Hepatocyte (in vitro differentiated cells): ENCODE results near the gene DEFB113. TPM values are rescaled to one million over a fixed set of nuclear protein-coding genes. Genes with fewer than 3 reads are reported as not detected.

Experiments
- DNase-seq: peaks from one replicate; pipeline ENCODE4 v3.0.0-alpha.2; 2016; ENCODE audit warnings: low spot score
- H2AFZ ChIP-seq: fragments of 200-600 bp; sonication (generic); 2 replicates; pipeline ENCODE4 v1.6.0; 2016; ENCODE audit warnings: antibody characterized with exemption, mild to moderate bottlenecking
- H3K27ac ChIP-seq: fragments of 200-600 bp; sonication (generic); 2 replicates; pipeline ENCODE4 v1.5.1; 2016; ENCODE audit warnings: mild to moderate bottlenecking
- H3K27me3 ChIP-seq: fragments of 200-600 bp; sonication (generic); 2 replicates; pipeline ENCODE4 v1.6.1; 2016
- H3K36me3 ChIP-seq: fragments of 200-600 bp; sonication (generic); replicated peaks from 2 replicates; pipeline ENCODE4 v1.5.1; 2016; ENCODE audit warnings: low read depth; ENCODE audit not compliant: insufficient read depth
- H3K4me1 ChIP-seq: fragments of 200-600 bp; sonication (generic); 2 replicates; pipeline ENCODE4 v1.5.1; 2016; ENCODE audit warnings: mild to moderate bottlenecking, moderate library complexity; ENCODE audit not compliant: insufficient read depth
- H3K4me2 ChIP-seq: fragments of 200-600 bp; sonication (generic); 2 replicates; pipeline ENCODE4 v1.6.0; 2016
- H3K4me3 ChIP-seq: fragments of 200-600 bp; sonication (generic); 2 replicates; pipeline ENCODE4 v1.5.1; 2016; ENCODE audit warnings: mild to moderate bottlenecking
- H3K79me2 ChIP-seq: fragments of 200-600 bp; sonication (generic); 2 replicates; pipeline ENCODE4 v1.6.0; 2017; ENCODE audit warnings: mild to moderate bottlenecking
- H3K9me2 ChIP-seq: fragments of 200-600 bp; sonication (generic); replicated peaks from 2 replicates; pipeline ENCODE4 v1.6.0; 2017; ENCODE audit warnings: mild to moderate bottlenecking; ENCODE audit not compliant: insufficient read depth
- H3K9me3 ChIP-seq: fragments of 200-600 bp; sonication (generic); 2 replicates; pipeline ENCODE4 v1.5.1; 2016; ENCODE audit warnings: low read depth, mild to moderate bottlenecking
- H4K20me1 ChIP-seq: fragments of 200-600 bp; sonication (generic); 2 replicates; pipeline ENCODE4 v1.6.0; 2016; ENCODE audit warnings: mild to moderate bottlenecking; ENCODE audit not compliant: insufficient read depth, poor library complexity, severe bottlenecking
- CTCF ChIP-seq: fragments of 200-600 bp; sonication (generic); IDR thresholded peaks from 2 replicates; pipeline ENCODE4 v1.5.1; 2016; ENCODE audit warnings: antibody characterized with exemption, mild to moderate bottlenecking; ENCODE audit not compliant: poor library complexity
- EZH2 ChIP-seq: fragments of 200-600 bp; sonication (generic); IDR thresholded peaks from 2 replicates; pipeline ENCODE4 v1.6.1; 2016; ENCODE audit warnings: antibody characterized with exemption, mild to moderate bottlenecking, borderline replicate concordance
- EZH2phosphoT487 ChIP-seq: fragments of 200-600 bp; sonication (generic); IDR thresholded peaks from one replicate; pipeline ENCODE4 v1.6.1; 2018; ENCODE audit warnings: antibody characterized with exemption, mild to moderate bottlenecking, low read depth, moderate library complexity; ENCODE audit not compliant: unreplicated experiment, severe bottlenecking
- WGBS: methylation state at CpG from one replicate; pipeline ENCODE4 v1.1.6; 2016; ENCODE audit warnings: low lambda C conversion rate; ENCODE audit errors: missing lambda C conversion rate; 5-methylcytosine and 5-hydroxymethylcytosine counted together
- polyA plus RNA-seq: library from polyadenylated mRNA; unstranded; fragments of >200 nt; fragmentation: Nextera tagmentation; extraction: Ambion mirVana; gene quantifications from 2 replicates; pipeline ENCODE4 v1.2.1, GENCODE V29; 2016
- total RNA-seq: library from RNA; depleted of rRNA; stranded (reverse); fragments of >200 nt; gene quantifications from 2 replicates; pipeline ENCODE4 v1.2.3, GENCODE V29; 2014

DEFB113 gene, protein sequence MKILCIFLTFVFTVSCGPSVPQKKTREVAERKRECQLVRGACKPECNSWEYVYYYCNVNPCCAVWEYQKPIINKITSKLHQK
- total RNA-seq (not detected in 2 replicates), polyA plus RNA-seq (not detected in 2 replicates)

DNA sequence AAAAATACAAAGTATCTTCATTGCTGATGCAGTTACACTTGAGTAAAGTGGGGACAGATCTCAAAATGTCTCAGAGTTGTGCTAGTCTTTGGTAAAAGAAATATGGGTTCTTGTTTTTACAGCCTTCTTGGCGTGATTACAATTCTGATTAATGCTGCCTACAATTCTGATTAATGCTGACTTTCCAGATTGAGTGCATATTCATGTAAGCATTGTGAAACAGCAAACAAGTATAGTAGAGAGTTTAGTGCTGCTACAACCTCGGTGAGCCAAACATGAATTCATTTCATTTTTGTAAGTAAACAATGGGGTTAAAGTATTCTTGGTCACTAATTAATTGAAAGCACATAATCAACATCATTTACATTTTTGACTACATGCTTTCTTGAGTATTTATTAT is at the start of gene DEFB113:
Gene DEFB113, minus strand, starts transcription at position 21 of the 400 bp plus-strand sequence. Its CDS starts 0 bp downstream, at position 21.
- no peaks in the 10 kb centered on the region for H3K4me1 ChIP-seq

GRCh38 chr6:50007819-50008218 is 38.4 kb upstream of the DEFB113 start:
- no peaks in the 10 kb centered on the region for H4K20me1 ChIP-seq
- no peaks in the 10 kb centered on the region for H3K9me2 ChIP-seq
- no peak overlapping the region for H3K4me3 ChIP-seq
- WGBS, result 88% methylated on average over 3 of the region's 3 CpGs
- no peak for DNase-seq
- TF ChIP-seq CTCF (no peak), EZH2phosphoT487 (no peak), EZH2 (no peak)
- no peaks in the 10 kb centered on the region for H3K9me3 ChIP-seq
- H3K79me2 ChIP-seq, result no peaks in the 10 kb centered on the region
- H3K27me3 ChIP-seq, result no peaks in the 10 kb centered on the region
- H2AFZ ChIP-seq, result no peak overlapping the region
- no peak overlapping the region for H3K4me2 ChIP-seq
- H3K36me3 ChIP-seq, result no peaks in the 10 kb centered on the region
- H3K4me1 ChIP-seq, result no peaks in the 10 kb centered on the region
- no peak overlapping the region for H3K27ac ChIP-seq

More for the DNA sequence above, at the start of gene DEFB113:
- H2AFZ ChIP-seq, result no peak within 1 kb of the TSS
- DNase-seq, result no peak
- 86% methylated on average over 2 of the region's 2 CpGs for WGBS
- no peaks in the 10 kb centered on the region for H3K9me3 ChIP-seq
- no peak within 1 kb of the TSS for H3K4me3 ChIP-seq
- no peaks in the 10 kb centered on the region for H4K20me1 ChIP-seq
- no peaks in the 10 kb centered on the region for H3K9me2 ChIP-seq
- H3K27me3 ChIP-seq, result peaks cover 3% of the 10 kb centered on the region
- H3K4me2 ChIP-seq, result no peak within 1 kb of the TSS
- H3K79me2 ChIP-seq, result no peaks in the 10 kb centered on the region
- no peaks in the 10 kb centered on the region for H3K36me3 ChIP-seq
- no peak for TF ChIP-seq EZH2phosphoT487
- TF ChIP-seq EZH2, result no peak
- TF ChIP-seq CTCF, result no peak
- H3K27ac ChIP-seq, result no peak within 1 kb of the TSS

- H3K79me2 ChIP-seq, result no peaks in the 10 kb centered on the region
- H4K20me1 ChIP-seq, result no peaks in the 10 kb centered on the region
- H3K9me3 ChIP-seq, result no peaks in the 10 kb centered on the region
- H3K4me1 ChIP-seq, result no peaks in the 10 kb centered on the region
- H3K27me3 ChIP-seq, result no peaks in the 10 kb centered on the region
- H3K36me3 ChIP-seq, result no peaks in the 10 kb centered on the region
- WGBS, result 82% methylated on average over 3 of the region's 3 CpGs
- H3K27ac ChIP-seq, result no peak overlapping the region
- no peaks in the 10 kb centered on the region for H3K9me2 ChIP-seq
- H2AFZ ChIP-seq, result no peak overlapping the region
- H3K4me2 ChIP-seq, result no peak overlapping the region
- DNase-seq, result no peak
- TF ChIP-seq EZH2 (no peak), CTCF (no peak), EZH2phosphoT487 (no peak)
- no peak overlapping the region for H3K4me3 ChIP-seq
These were observed 33.7 kb upstream of the DEFB113 start for GRCh38 chr6:50003139-50003538.

DNA sequence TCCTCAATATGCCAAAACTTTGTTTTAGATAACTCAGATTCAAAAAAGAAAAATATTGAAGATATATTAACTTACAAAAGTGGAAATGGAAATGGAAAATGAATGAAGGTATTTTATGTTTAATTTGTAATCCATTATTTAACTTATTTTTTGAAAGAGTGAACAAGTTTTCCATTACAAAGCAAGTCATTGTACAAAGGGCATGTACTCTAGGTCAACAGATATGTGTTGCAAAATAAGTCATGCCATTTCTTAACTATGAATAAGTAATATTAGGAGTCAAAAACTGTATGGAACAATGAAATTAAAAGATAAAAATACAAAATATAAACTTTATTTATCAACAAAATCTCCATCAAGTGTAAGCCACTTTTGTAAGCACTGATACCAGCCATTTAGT is 25.9 kb upstream of the DEFB113 start:
- Histone ChIP-seq H2AFZ (no peak overlapping the region), H3K9me3 (no peaks in the 10 kb centered on the region), H3K4me2 (no peak overlapping the region), H4K20me1 (no peaks in the 10 kb centered on the region), H3K4me3 (no peak overlapping the region), H3K36me3 (no peaks in the 10 kb centered on the region), H3K9me2 (no peaks in the 10 kb centered on the region), H3K27me3 (no peaks in the 10 kb centered on the region), H3K27ac (no peak overlapping the region), H3K4me1 (no peaks in the 10 kb centered on the region), H3K79me2 (no peaks in the 10 kb centered on the region)
- no peak for TF ChIP-seq EZH2phosphoT487
- DNase-seq, result no peak
